SKM-1 treated with dmso at 0.1 percent for 144 hours (cell line): ENCODE results near the gene HSFX3.
"Not testable (repeated sequence)": the region's sequence is repeated elsewhere in the genome, so short reads cannot be mapped to it uniquely, and the experiment has no call there.

ENCODE experiments used
- DNase-seq: peaks from one replicate; lab custom pipeline; 2025; ENCODE audit not compliant: unreplicated experiment; lab: John Stamatoyannopoulos, UW

HSFX3 gene

DNA sequence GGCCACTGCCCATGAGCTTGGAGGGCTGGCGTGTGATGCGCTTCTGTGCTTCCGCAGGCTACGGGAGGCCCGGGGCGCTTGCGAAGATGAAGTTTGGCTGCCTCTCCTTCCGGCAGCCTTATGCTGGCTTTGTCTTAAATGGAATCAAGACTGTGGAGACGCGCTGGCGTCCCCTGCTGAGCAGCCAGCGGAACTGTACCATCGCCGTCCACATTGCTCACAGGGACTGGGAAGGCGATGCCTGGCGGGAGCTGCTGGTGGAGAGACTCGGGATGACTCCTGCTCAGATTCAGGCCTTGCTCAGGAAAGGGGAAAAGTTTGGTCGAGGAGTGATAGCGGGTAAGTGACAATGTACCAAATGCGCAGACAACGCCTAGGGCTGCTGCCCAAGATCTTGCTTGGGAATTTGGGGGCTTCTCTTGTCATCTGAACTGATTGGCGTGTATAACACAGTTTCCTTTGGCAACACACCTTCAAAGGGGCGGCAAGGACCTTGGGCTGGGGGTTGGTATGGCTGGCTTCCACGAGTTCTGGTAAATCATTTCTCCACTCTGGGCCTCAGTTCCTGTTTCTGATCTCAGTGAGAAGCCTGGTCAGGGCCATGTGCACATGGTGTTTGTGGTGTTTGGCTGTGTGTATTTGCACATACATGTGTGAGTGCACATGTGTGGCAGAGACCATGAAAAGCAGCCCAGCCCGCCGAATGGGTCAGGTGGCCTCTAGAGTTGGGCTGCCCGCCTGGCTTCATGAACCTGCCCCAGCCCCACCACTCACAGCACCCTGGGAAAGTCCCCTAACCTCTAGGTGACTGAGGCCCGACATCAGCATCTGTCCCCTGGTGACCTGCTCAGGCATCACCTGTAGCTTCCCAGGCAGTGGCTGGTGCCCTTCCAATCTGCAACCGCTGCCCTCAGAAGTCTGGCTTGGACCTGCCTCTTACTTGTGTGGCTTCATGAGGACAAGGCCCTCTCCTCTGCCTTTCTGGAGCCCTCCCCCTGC, 3.9 kb downstream of the HSFX3 start:
- DNase-seq = not testable (repeated sequence)

- DNase-seq = no peak
Measured at GRCh38 chrX:149541521-149542047, 8.1 kb downstream of the HSFX3 start.

DNA sequence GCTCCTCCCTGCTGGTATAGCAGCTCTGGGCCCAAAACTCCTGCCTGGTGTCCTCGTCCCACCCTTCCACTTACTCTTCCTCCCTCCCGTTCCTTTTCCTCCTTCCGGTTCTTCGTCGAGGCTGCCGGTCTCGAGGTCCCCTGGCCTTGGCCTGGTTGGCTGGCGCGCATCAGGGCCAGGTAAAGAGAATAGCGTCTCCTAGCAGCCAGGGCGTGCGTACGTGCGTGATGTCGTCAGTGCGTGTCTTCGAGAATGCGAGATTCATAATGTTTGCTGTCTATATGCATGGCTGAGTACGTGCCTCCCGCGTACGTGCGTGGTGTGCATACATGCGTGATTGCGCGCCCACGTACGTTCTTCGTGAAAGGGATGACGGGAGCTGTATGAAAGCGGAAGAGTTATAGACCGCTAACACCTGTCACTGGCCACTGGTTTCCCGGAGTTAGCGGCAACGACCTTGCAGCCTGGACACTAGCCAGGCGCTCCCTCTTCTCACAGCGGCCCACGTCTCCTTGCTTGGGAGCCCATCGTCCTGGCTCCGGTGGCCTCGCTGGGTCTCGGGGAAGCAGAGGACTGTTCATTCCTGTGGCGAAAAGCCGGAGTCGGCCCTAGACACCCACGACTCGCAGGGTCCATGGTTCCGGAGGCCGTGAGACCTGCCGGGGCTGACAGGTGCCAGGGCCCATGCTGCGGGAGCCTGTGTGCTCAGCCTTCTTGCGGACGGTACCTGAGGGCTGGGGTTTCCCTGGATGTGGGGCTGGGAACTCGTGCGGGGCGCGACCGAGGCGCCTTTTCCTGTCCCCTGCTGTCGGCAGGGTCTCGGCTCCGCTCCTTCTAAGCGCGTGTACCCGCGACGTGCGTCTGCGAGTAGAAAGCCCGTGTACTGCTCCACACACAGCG, 8.9 kb downstream of the HSFX3 start, which contains the start of gene EOLA1:
EOLA1 (plus strand) TSS at position 392 of the 900 bp plus-strand sequence. CDS start 4,619 bp downstream, outside the sequence.
- peak; percentile 88 for DNase-seq

DNA sequence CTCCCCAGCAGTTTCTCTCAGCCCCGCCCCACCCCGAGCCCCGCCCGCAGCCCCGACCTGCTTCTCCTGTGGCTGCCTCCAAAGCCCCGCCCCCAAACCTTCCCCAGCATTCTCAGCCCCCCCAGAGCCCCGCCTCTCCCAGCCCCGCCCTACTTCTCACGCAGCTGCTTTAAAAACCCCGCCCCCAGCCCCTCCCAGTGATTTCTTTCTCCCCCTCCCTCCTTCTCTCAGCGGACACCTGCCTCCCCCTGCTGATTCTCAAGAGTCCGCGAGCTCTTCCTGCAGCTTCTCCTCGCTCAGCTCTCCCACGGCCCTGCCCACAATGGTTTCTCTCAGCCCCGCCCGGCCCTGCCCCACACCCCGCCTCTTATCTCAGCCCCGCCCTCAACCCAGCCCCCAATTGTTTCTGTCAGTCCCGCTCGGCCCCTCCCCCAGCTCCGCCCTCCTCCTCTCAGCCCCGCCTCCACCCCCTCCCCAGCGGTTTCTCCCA, 9.5 kb downstream of the HSFX3 start:
- DNase-seq = peak; percentile 52

DNA sequence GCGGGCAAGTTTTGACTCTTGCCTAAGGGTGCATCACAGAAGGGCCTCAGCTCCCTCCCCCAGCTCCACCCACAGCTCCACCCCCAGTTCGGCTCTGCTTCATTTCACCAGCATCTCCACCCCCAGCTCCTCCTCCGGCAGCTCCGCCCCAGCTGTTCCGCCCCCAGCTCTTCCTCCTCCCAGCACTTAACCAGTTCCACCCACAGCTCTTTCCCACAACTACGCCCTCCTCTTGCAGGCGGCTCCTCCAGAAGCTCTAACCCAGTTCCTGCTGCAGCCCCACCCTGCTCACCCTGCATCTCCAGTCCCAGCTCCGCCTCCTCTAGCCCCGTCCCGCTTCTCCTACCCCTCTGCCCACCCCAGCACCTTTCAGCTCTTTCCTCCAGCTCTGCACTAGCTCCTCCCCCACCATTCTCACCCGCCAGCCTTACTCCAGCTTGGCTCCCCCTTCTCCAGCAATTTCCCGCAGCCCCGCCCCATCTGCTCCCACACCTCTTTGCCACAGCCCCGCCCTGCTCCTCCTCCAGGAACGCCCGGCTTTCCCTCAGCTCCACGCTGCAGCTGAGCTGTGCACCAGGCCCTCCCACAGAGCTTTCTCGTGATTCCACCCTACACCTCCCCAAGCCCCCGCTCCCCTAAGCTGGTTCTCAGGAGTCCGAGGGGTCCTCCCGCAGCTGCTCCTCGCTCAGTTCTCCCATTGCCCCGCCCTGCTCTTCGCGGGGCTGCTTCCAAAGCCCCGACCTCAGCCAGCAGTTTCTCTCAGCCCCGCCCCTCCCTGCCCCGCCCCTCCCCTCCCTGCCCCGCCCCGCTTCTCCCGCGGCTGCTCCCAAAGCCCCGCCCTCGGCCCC, 10.2 kb downstream of the HSFX3 start:
- peak; percentile 86 for DNase-seq

DNA sequence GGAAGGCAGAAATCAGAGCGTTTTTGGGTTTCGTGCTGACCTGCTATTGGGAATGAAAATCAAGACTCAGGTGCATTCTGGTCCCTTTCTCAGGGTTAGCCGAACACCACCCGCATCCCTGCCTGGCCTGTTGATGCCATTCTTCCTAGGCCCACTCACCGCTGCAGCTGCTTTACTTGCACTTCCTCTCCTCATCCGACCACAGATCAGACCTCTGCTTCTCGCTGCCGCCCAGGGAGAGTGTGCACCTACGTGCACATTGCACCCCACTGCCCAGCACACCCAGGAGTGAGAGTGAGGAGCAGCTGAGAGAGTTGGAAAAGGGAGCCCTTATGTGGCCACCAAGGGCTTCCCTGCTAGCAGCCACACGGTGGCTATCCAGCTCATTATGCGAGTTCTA, 12.2 kb downstream of the HSFX3 start:
- DNase-seq = not testable (repeated sequence)

- not testable (repeated sequence) for DNase-seq
Measured at GRCh38 chrX:149534926-149535602, 14.7 kb downstream of the HSFX3 start.

DNA sequence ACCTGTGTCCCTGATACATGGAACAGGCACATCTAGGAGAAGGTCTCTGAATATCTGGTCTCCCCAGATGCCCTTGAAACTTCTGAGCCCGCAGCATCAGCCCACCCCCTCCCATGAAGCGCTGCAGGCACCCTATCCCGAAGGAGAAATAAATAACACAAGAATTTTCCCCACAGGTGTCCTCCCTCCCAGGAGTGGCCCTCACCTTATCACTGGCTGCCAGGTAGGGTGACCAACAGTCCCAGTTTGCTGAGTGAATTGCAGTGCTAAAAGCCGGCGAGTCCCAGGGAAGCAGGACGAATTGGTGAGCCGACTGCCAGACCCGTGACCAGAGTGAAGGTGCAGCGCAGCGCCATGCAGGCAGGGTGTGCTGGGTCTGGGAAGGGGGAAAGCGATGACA, 15.7 kb downstream of the HSFX3 start:
- DNase-seq = not testable (repeated sequence)

DNA sequence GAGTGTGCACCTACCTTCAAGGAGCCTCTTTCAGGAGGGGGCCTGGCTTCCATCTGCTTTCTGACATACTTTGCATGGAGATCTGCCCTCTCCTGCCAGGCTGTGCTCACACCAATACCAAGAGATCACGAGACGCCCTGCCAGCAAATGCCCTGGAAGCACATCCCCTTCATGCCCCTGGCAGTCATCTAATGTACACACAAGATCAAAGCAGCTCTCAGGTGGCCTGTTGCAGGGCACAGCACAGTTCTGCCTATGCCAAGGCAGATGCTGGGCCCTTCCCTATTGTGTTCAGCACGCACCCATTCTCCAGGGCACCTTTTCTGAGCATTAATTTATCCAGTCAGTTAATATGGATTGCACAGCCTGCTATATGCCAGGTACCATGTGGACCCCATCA, 16.9 kb downstream of the HSFX3 start:
- DNase-seq = not testable (repeated sequence)

DNA sequence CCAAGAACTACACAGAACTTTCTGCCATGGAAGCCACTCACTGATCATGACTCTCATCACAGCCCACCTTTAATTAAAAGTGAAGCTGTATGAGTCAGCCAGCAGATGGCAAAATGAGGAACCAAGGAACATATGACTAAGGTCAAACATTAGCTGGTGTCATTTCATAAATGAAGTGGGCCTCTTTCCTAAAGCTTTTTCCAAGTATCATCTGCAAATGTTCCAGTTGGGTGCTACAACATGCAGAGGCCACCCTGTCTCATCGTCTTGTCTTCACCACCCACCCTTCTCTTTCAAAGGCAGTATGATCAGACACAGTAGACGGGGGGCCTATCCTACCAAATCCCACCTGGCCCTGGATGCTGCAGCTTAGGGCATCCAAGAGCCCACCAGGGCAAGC, 18.1 kb downstream of the HSFX3 start:
- peak; percentile 13 for DNase-seq

GRCh38 chrX:149528381-149528780, 21.3 kb downstream of the HSFX3 start:
- no peak for DNase-seq

- DNase-seq = no peak
Measured at GRCh38 chrX:149527705-149528104, 22.0 kb downstream of the HSFX3 start.

GRCh38 chrX:149526318-149527033, 23.2 kb downstream of the HSFX3 start:
- DNase-seq = not testable (repeated sequence)

- DNase-seq = not testable (repeated sequence)
Measured at GRCh38 chrX:149525903-149526302, 23.8 kb downstream of the HSFX3 start.

GRCh38 chrX:149525389-149525788, 24.3 kb downstream of the HSFX3 start:
- peak; percentile 22 for DNase-seq

- no peak for DNase-seq
Measured at GRCh38 chrX:149522916-149523315, 26.8 kb downstream of the HSFX3 start.

GRCh38 chrX:149521438-149521837, 28.3 kb downstream of the HSFX3 start:
- no peak for DNase-seq

GRCh38 chrX:149520636-149521277, 29.0 kb downstream of the HSFX3 start:
- not testable (repeated sequence) for DNase-seq
